Left renal pelvis (tissue), 4 donors: ENCODE data around the gene BAIAP3. TPM values are rescaled to one million over a fixed set of nuclear protein-coding genes. Genes with fewer than 3 reads are reported as not detected.
"Not testable (repeated sequence)": the region's sequence is repeated elsewhere in the genome, so short reads cannot be mapped to it uniquely, and the experiment has no call there.

Experiments
- DNase-seq, 4 donors: peaks; one replicate each; pipeline ENCODE4 v3.0.0-alpha.2; 2013; ENCODE audit warnings: low read depth in 4 of 4, low spot score in 3 of 4
- polyA plus RNA-seq, 4 donors: library from polyadenylated mRNA; unstranded; fragments of 120-200 nt; gene quantifications; one replicate each; pipeline ENCODE4 v1.2.1, GENCODE V29; 2013; ENCODE audit not compliant: insufficient read length in 4 of 4

Gene BAIAP3
- polyA plus RNA-seq, 4 donors, result 0.91 to 8.0 (median 4.6) TPM

DNA sequence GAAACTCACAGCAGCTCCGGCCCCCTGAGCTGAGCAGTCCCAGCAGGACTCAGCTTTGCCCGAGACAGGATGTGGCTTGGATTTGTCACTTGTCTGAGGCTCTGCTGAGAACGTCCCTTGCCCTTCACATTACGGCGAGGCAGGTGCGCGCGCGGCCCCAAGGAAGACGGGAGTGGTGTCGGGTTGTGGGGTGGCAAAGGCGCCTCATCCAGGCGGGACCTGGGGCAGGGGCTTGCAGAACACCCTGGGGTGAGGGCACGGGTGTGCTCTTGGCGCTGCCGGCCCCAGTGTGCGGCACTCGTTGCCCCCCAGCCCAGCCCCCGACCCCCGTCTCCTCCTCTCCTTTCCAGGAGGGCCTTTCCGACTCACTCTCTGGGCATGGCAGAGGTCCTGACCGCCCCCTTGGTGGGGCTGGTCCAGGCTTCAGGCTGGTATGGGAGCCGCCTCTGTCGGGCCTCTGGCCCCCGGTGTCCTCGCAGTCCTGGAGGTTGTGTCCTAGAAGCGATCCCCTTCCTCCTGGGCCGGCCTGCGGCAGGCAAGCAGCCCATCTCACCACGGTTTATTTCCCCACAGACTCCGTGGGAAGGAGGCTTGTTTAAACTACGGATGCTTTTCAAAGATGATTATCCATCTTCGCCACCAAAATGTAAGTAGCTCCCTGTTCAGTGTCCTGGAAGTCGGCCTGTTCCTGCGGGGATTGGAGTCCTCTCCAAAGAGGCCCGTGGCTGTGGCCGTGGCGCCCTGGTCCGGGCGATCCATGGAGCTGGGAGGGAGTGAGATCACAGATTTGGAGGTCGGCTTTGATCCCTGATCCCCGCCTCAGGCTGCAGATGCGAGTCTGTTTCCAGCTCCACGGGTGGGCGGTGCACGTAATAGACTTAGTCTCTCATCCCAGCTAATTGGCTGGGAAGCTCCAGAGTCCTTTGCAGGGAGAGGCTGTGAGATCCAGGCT, 18.1 kb upstream of the BAIAP3 start:
- no peak for DNase-seq

DNA sequence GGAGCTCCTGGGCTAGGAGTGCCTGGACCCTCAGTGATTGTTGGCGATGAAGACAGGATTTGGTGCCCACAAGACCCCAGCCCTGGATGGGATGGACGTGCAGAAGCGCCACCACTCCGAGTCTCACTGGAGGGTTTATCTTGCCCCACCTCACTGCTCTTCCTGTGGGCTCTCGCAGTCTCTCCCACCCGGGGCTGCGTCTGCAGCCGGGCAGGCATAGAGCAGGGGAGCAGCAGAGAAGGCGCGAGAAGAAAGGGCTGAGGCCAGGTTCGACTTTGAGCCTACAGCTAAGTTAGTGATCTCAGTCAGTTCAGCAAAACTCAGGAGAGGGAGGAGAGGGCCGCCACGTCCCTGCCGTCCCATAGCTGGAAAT, 17.4 kb upstream of the BAIAP3 start:
- DNase-seq, result no peak

DNA sequence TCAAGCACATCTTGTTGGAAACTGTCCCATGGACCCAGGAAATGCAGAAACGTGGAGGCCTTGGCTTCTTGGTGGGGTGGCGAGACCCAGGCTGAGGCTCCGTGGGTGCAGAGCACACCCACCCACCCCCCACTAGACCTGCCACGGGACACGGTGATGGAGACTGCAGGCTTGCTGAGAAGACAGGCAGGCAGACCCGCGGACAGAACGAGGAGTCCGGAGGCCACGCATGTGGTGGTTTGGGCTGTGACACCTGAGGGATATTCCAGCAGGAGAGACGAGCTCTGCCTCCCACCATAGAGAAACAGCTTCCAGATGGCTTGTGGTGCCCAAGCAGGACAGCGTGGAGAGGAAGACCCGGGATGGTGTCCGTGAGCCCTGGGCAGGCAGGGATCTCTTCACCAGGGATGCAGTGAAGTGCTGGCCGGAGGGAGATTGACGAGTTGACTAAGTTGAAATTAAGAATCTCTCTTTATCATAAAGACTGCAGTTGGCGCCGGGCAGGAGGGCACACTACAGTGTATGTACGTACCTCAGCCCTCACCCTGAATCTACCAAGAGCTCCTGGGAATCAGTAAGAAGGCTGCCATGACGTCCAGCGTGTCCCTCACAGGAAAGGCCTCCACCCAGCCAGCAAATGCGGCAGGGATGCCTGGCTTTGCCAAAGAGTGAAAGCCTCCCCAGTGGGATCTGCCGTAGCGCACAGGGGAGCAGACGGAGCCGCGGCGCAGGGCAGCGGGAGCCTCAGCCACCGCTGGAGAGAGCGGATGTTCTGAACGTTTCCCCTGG, 15.8 kb upstream of the BAIAP3 start:
- no peak for DNase-seq

DNA sequence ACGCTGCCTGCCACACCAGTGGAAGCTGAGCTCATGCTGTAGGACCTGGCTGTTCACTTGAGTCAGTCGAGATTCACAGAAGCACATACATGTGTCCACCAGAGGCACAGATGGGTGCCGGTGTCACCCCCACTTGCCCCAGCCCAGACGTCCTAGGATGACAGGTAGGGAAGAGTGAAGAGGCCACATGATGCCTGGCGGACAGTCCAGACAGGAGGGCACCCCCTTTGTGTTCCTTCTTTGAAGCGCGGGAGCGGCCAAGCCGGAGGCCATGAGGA, 15.2 kb upstream of the BAIAP3 start:
- no peak for DNase-seq

DNA sequence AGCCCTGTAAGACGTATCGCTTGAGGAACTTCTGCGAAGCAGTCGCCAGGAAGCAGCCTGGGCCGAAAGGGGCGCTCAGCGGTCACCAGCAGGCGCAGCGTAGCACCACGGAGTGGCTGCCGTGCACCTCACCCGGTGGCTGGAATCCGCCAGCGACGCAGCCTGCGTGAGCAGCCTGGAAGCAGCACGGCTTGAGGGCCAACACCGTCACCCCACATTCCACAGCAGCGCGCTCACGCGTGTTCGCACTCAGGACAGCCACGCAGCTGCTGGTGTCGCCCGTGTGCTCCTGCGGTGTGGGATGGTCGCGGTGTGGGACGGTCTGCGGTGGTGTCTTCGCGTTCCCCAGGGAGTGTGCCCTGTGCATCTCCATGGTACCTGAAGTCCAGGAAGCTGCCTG, 14.4 kb upstream of the BAIAP3 start:
- DNase-seq, result no peak

DNA sequence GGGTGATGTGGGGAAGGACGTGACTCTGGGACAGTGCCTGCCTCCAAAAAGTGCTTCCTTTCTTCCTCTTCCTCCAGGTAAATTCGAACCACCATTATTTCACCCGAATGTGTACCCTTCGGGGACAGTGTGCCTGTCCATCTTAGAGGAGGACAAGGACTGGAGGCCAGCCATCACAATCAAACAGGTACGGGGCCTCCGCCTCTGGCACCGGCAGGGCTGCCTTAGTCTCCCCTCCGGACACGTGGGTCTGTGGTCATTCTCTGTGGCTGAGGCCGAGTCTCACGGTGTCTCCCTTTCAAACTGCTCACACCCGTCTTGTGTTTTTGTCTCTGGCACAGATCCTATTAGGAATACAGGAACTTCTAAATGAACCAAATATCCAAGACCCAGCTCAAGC, 13.3 kb upstream of the BAIAP3 start:
- no peak for DNase-seq

DNA sequence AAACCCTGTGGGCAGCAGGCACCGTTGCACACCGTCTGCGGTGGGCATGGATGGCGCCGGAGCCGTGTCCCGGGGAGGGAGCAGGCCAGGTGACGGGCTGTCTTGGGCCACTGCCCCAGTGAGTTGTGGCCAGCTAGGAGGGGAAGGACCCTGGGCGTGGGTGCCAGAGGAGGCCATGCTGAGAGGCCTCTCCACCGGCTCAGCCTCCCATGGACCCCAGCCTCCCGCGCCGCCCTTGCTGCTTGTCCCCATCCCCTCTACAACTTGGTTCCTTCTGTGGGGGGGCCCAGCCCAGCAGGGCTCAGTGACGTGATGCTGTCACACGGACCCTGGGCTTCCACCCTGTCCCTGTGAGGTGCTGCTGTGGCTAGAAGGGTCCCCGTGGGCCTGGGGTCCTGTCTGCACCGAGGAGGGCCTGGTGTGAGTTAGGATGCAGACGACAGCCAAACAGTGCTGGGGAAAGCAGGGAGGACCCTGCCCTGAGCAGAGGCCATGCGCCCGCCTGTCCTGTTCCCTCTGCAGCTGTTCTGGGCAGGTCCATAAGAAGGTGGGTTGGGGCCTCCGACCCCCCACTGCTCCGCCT, 12.7 kb upstream of the BAIAP3 start:
- DNase-seq, result no peak

DNA sequence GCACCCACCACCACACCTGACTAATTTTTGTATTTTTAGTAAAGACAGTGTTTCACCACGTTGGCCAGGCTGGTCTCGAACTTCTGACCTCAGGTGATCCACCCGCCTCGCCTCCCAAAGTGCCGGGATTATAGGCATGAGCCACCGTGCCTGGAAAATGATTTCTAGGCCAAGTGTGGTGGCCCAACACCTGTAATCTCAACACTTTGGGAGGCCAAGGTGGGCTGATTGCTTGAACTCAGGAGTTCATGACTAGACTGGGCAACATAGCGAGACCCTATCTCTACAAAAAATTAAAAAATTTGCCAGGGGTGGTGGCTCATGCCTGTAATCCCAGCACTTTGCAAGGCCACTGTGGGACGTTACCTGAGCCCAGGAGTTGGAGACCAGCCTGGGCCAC, 11.0 kb upstream of the BAIAP3 start:
- no peak for DNase-seq

DNA sequence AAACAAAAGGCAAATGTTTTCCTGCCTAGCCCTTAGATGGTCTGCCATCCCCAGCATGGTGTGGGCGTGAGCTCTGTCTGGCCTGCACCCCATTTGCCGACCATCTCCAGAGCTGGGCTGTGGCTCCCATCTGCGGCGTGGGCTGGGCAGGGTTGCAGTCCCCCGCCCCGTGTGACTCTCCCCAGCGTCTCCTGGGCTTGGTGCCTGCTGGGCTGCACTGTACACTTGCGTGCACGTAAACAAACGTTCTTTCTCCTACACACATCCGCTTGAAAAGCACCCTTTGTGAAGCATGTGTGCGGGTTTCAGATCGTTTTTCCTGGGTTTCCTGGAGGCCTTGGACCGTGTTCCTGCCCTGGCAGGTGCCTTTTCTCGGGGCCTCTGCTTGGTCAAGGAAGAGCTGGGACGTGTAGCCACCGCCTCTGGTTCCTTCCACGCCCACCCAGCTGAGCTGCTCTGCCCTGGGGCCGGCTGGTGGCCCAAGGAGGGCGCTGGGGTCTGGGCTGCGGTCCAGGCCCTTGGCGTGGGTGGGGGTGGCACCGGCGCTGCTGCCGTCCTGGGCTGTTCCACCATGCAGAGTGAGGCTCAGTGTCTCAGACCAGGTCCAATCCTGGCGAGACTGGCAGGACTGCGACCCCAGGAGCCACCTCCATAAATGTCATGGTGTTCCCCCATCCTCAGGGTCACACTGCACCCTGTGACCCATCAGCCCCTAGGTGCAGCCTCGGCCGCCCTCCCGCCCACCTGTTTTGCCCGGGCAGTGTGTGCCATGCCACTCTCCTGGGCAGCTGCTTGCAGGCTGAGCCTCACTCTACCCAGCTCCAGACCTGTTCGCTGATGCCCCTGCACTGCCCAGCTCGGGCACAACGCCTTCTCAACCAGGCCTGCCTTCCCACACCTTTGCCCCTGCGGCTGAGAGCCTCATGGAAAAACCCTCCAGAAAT, 9.9 kb upstream of the BAIAP3 start:
- no peak for DNase-seq

DNA sequence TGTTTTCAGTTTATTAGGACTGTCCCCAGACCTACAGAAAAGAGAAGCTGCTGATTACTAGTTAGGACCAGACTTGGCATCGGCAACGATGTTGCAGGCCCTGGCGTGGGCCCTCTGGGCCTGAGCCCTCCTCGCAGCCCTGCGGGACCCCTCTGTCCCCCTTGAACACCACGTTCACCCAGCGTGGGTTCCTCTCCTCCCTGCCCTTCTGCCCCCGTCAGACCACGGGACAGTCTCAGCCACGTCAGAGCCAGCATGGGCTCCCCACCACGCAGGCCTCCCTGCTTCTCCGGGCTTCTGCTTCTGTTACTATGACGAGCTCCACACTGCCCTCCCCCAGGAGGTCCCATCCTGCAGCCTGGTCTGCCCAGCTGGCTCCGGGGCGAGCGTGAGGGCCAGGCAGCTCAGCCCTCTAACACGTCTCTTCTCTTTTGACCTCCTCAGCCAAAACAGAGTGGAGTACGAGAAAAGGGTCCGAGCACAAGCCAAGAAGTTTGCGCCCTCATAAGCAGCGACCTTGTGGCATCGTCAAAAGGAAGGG, 9.1 kb upstream of the BAIAP3 start:
- DNase-seq, result no peak

DNA sequence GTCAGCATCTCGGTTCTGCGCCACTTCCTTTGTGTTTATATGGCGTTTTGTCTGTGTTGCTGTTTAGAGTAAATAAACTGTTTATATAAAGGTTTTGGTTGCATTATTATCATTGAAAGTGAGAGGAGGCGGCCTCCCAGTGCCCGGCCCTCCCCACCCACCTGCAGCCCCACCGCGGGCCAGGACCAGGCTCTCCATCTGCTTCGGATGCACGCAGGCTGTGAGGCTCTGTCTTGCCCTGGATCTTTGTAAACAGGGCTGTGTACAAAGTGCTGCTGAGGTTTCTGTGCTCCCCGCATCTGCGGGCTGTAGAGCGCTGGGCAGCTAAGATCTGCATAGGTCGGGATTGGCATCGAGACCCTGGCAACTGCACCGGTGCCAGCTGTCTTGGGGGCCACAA, 8.2 kb upstream of the BAIAP3 start:
- DNase-seq, result no peak

DNA sequence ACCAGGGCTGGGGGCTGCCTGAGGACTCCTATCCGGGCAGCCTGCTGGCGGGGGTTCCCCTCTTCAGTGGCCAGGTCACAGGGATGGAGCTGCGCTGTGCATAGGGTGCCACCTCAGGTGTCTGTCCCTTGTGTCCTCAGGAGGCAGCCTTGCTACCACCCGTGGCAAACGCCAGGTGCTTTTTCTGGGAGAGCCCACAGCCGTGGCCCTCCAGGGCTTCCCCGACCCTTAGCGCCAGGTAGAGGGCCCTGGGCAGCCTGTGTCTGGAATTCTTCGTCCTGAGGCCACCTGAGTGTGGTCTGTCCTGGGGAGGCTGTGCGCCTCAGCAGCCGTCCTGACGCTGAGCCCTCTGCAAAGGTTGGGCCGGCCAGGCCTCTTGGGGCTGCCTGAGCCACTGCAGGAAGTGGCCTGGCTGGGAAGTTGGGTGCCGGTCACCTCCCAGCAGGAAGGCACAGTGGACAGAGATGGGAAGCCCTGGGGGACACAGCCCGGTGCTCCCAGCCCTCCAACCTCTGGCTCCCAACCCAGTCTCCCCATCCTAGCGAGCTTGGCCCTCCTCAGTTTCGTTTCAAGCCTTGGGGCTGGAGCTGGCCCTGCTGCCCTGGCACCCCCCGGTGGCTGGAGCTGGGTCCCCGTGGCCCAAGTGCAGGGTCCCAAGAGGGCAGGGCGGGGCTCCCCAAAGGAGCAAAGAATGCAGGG, 7.6 kb upstream of the BAIAP3 start:
- no peak for DNase-seq

DNA sequence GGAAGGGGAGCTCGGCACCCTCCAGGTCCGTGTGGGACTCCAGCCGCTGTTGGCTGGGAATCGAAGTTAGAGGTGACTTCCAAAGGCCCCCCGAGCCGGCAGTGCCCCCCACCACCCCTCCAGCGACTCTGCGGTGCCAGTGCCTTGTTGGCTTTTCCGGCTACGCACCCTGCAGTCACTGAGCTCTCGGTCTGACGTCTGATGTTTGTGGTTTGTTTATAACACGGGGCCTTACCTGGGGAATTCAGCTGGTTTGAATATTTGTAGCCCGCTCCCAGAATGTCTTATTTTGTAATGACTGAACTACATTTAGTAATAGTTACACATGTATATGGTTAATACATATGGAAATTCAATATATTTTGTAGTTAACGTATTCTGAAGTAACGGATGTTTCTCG, 7.1 kb upstream of the BAIAP3 start:
- no peak for DNase-seq

DNA sequence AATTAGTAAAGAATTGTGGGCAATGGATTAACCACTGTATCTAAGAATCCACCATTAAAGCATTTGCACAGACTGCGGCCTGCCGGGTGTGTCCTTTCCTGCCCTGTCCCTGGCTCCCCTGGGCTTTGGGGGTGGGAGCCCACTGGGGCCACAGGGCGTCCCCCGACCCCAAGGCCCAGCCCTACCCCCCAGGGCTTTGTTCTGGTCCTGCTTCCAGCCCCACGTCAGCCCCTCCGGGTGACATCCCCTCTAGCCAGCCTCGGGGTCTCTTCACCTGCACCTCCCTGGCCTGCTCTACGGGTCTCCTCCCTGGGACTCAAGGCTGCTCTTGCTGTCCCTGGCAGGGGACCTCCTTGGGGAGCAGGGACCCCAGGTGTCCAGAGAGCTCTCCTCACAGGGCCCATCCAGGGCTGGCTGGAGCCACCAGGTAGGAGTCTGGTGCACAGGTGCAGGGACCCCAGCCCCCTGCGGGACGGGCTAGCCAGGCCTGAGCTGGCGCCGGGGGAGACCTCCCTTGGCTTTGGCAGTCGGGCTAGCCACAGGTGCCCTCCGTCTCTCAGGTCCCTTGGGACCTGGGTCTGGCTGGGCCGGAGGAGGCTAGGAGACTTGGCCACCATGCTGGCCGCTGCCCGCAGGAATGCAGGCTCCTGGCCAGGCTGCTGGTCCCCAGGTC, 6.4 kb upstream of the BAIAP3 start:
- DNase-seq, result no peak

DNA sequence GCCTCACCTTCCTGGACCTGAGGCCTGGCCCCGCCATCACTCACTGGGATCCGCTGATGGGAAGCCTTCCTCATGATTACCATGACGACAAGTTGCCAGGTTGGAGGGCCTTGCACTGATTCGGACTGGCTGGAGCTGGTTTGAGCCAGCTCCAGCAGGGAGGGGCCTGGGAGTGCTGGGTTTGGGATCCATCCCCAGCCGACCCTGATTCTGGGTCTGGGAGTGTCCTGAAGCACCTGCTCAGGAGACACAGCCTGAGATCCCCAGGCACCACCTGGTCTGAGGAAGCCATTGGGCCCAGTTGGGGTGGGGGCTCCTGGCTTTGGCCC, 5.9 kb upstream of the BAIAP3 start:
- DNase-seq, result no peak

DNA sequence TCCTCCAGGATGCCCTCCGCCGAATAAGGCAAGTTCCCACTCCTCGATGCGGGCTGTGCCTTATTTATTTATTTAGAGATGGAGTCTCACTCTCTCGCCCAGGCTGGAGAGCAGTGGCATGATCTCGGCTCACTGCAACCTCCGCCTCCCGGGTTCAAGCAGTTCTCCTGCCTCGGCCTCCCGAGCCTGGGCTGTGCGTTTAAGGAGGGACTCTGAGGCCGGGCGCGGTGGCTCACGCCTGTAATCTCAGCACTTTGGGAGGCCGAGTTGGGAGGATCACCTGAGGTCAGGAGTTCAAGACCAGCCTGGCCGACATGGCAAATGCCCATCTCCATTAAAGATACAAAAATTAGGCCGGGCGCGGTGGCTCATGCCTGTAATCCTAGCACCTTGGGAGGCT, 5.3 kb upstream of the BAIAP3 start:
- not testable (repeated sequence) for DNase-seq

DNA sequence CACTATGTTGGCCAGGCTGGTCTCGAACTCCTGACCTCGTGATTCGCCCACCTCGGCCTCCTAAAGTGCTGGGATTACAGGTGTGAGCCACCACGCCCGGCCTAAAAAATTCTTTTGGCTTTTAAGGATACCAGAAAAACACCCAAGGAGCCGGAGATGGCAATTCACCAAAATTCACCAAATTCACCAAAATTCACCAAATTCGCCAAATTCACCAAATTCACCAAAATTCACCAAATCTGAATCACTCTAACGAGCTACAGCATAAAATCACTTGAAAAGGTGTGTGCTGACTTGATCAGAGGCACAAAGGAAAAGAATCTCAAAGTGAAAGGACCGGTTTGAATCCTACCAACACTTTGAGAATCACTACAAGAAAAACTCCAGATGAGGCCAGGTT, 4.5 kb upstream of the BAIAP3 start:
- DNase-seq, result not testable (repeated sequence)

DNA sequence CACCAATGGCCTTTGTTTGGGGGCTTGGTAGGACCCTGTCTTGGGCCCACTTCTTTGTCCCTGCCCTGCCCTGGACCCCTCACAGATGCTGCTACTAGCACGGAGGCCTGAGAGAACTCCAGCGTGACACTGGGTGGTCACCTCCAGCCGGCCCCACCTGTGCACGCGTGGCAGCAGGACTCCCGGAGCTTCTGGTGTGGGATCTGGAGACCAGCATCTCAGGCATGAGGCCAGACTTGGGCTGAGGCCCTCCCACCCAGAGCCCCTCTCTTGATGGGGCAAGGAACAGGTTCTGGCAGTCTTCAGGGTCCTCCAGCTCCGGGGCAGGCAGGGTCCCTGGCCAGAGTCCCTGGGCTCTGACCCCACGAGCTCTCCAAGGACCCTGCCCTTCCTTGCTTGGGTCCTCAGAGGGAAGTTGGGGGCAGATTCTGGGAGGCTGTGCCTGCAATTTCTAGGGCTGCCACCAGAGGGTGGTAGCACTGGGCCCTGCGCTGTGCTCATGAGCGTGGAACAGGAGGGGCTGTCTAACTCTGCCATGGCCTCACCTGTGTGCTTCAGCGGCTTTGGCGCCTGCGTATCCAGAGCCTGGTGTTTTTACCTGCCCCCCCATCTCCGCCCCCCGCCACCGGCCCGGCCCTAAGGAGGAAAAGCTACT, 3.1 kb upstream of the BAIAP3 start:
- no peak for DNase-seq
